ENCODE results near the gene SOWAHD.

DNA sequence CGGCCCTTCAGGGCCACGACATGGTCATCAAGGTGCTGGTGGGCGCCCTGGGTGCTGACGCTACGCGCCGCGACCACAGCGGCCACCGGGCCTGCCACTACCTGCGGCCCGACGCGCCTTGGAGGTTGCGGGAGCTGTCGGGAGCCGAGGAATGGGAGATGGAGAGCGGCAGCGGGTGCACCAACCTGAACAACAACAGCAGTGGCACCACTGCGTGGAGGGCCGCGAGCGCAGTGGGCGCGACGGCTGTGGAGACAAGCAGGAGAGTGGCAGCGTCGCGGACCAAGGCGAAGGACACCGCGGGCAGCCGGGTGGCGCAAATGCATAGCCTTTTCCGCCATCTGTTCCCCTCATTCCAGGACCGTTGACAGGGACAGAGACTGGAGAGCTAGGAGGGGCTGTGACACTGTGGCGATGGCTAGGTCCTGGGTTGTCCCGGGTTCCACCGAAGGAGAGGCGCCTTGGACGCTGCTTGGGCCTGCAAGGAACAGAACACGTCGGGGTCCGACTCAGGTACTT lies 919 bp downstream of the SOWAHD start:
- no peak for TF ChIP-seq EZH2 (IDR thresholded peaks at IDR 0.05; ENCODE audit: insufficient read depth, poor library complexity, severe bottlenecking)
- no peak for TF ChIP-seq EZH2phosphoT487 (IDR thresholded peaks at IDR 0.05; ENCODE audit: insufficient read depth, low read depth)

Measured in GM23248 (cell line).